GM18519 (cell line): ENCODE measurements around the gene C12orf60.

ENCODE experiments used
- ATAC-seq: cut with Tn5 transposase; IDR thresholded peaks from one replicate; pipeline ENCODE4 v1.9.1; 2021; ENCODE audit warnings: mild to moderate bottlenecking, moderate library complexity; ENCODE audit not compliant: unreplicated experiment, low FRiP score

C12orf60 gene

GRCh38 chr12:14833952-14834351 is 30.5 kb downstream of the C12orf60 start:
- no peak for ATAC-seq

- ATAC-seq = no peak
Measured at GRCh38 chr12:14834509-14834908, 31.0 kb downstream of the C12orf60 start.

- ATAC-seq = no peak
Measured at GRCh38 chr12:14836336-14837210, 33.1 kb downstream of the C12orf60 start.

- no peak for ATAC-seq
Measured at GRCh38 chr12:14839262-14839661, 35.8 kb downstream of the C12orf60 start.

GRCh38 chr12:14840616-14841015 is 37.1 kb downstream of the C12orf60 start:
- ATAC-seq = no peak

GRCh38 chr12:14841761-14842160 is 38.3 kb downstream of the C12orf60 start:
- no peak for ATAC-seq

- ATAC-seq = no peak
Measured at GRCh38 chr12:14842315-14842714, 38.8 kb downstream of the C12orf60 start.

DNA sequence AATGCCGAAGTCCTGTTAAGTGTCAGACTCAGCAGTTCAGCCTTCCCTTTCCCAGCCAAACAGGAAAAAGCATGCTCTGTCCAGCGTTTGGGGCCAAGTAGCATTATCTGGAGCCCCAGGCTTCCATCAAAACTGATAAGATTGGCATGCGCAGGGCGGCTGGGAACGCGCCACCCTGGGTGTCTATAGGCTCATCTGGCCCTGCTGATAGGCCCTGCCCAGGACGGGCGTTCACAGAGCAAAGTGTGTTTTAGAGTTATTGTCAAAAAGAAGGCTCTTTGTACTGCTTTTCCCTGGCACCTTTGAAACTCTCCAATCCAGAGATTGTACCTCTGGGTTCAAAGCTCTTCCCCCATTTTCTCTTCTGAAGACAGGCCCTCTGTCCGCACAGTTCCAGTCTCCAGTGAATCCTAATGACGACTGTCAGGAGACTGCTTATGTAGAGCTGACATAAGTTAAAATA is 40.0 kb downstream of the C12orf60 start, which contains the start of gene ART4:
ART4 (minus strand) TSS at position 102 of the 463 bp plus-strand sequence. CDS start 413 bp downstream, outside the sequence.
- ATAC-seq = no peak

- ATAC-seq = no peak
Measured at GRCh38 chr12:14844401-14844800, 40.9 kb downstream of the C12orf60 start.

DNA sequence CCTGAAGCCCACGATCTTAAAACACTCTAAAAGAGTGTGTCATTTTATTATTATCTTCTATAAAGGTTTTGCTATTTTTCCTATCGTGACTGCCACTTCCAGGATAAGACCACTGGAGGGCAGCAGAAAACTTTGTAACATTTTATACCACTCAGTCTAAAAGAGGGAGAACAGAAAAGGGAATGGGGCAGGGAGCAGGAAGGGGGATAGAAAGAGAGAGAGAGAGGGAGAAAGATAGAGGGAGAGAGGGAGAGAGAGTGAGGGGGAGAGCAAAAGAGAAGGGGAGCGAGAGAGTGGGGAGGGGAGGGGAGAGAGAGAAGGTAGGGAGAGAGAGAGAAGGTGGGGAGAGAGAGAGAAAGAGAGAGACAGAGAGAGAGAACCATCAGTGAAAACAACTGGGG is 41.9 kb downstream of the C12orf60 start:
- ATAC-seq = no peak

- no peak for ATAC-seq
Measured at GRCh38 chr12:14846042-14846587, 42.6 kb downstream of the C12orf60 start.

- ATAC-seq = no peak
Measured at GRCh38 chr12:14846876-14847580, 43.6 kb downstream of the C12orf60 start.

DNA sequence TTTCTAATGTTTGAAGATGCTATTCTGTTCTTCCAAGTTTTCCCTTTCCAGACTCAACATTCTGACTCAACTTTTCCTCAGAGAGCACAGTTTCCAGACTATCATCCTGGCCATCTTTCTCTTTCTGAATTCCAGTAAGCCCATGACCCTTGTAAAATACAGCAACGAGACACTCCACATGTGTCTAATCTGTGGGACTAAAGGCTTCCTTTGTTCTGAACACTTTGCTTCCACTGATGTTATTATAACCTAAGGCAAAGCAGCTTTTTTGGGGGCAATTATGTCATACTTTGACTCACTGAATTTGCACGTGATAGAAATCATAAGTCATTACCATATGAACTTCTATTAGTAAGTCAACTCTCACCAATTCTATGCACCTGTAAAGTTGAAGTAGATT is 46.2 kb downstream of the C12orf60 start:
- no peak for ATAC-seq

GRCh38 chr12:14850929-14851663 is 47.6 kb downstream of the C12orf60 start:
- no peak for ATAC-seq

GRCh38 chr12:14852880-14853279 is 49.4 kb downstream of the C12orf60 start:
- no peak for ATAC-seq

DNA sequence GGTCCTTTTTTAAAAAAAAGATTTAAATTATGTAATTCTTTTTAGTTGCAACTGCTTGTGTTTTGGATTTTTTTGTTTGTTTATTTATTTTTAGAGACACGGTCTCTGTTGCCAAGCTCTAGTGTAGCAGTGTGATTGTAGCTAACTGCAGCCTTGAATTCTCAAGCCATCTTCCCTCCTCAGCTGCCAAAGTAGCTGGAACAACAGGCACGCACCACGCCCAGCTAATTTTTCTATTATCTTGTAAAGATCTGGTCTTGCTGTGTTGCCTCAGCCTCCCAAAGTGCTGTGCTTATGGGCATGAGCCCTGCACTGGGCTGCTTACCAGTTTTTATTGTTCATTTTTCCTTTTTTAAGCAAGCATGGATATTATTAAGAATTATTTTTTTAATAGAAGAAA is 50.5 kb downstream of the C12orf60 start:
- ATAC-seq = no peak

DNA sequence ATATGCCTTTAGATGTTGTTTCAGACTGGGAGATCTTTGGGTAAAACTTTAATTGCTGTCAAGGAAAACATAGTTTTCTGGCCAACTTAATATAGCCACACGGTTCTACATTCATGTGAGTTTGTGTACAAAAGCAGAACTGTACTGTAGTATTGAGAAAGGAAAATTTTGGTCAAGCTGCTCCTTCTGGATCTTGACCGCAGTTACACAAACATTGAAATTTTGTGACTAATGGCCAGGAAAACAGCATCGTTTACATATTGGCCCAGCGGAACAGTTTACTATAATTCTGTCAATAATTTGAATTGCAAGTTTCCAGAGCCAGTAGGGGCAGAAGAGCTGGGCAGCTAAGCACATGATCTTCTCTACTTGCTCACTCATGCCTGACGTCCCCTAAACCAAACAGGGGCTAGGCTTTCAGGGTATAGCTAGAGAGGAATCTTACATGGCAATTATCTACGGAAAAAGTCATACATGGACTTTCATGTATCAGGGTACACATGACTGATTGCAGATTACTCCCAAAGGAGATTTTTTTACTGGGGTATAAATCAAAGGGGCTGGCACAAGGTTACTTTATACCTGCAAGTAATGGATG is 51.2 kb downstream of the C12orf60 start:
- no peak for ATAC-seq

- ATAC-seq = no peak
Measured at GRCh38 chr12:14858513-14858912, 55.0 kb downstream of the C12orf60 start.

GRCh38 chr12:14860490-14860889 is 57.0 kb downstream of the C12orf60 start:
- ATAC-seq = no peak

GRCh38 chr12:14868916-14869506 is 65.5 kb downstream of the C12orf60 start:
- no peak for ATAC-seq
